NCI-H1436 (cell line): ENCODE results near the gene FIS1.
"Not testable (repeated sequence)": the region's sequence is repeated elsewhere in the genome, so short reads cannot be mapped to it uniquely, and the experiment has no call there.

ENCODE experiments used
- DNase-seq: peaks from one replicate; lab custom pipeline; 2025; lab: John Stamatoyannopoulos, UW

FIS1 gene

GRCh38 chr7:101203740-101204738 lies 40.8 kb downstream of the FIS1 start:
- DNase-seq, result not testable (repeated sequence)

DNA sequence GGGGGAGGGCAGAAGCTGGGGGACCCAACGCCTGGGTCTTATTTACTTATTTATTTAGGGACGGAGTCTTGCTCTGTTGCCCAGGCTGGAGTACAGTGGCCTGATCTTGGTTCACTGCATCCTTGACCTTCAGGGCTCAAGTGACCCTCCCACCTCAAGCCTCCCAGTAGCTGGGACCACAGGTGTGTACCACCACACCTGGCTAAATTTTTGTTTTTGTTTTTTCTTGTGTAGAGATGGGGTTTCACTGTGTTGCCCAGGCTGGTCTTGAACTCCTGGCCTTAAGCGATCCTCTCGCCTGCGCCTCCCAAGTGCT lies 42.3 kb downstream of the FIS1 start:
- no peak for DNase-seq

DNA sequence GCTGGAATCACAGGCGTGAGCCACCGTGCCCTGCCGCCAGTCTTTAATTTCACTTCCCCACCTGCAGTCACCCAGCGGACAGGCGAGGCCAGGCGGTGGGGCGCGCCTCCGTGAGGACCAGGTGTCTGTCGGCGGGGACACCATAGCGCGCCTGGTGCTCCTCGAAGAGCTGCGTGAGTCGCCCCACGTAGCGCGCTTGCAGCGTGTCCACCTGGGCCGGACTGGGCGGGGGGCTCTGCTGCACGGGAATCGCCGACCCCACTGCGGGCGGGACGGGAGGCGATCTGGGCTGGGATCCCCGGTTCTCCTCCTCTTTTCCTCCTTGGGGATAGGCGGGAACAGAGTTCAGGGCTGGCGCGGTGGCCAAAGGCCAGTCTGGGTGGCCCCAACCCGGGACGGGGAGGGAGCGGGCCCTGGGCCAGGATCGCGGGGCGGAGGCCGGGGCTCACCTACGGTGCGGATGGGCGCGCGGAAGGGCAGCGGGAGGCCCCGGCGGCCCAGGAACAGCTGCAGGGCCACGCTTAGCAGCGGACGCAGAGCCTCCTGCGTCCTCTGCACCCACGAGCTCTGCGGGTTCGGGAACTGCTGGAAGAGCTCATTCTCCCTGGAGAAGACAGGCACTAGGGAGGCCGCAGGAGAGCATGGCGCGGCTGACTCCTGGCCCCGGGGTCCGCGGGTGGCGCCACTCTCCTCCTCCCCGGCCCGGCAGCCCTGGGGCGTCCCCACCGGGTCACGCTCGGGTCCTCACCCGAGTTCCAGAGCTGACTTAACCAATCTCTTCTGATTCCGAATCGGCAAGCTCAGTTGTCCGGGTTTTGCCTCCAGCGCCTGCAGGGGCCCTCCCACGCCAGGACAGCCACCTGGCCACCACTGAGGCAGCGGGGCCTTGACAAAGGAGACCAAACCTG lies 42.9 kb downstream of the FIS1 start:
- no peak for DNase-seq

DNA sequence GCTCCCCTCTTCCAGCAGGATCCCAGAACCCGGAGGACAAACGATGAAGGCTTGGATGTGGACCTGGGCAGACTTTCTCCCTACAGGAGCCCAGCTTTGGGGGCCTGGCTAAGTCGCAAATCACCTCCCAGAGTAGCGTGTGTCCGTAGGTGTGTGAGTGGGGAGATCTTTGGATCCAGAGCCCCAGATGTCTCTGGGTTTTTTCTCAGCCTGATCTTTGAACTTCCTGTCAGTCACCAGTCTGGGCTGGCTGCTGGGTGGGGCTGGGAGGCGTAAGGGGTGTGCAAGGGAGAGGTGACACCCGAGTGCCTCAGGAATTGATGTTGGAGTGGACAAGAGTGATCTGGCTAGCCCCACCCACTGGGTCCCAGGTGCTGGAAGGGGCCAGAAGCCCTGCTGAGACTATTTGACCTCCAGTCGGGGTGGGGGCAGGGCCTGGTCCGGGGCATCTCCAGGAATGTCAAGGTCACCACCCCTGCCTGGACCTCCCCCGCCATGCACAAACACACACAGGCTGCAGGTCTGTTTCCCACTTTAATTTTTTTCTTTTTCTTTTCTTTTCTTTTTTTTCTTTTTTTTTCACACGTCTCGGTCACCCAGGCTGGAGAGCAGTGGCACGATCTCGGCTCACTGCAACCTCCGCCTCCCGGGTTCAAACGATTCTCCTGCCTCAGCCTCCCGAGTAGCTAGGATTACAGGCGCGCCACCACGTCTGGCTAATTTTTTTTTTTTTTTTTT lies 43.9 kb downstream of the FIS1 start, which contains the start of gene MOGAT3:
Gene MOGAT3, minus strand, starts transcription at position 175 of the 738 bp plus-strand sequence. CDS start 182 bp downstream, outside the sequence.
- no peak for DNase-seq

DNA sequence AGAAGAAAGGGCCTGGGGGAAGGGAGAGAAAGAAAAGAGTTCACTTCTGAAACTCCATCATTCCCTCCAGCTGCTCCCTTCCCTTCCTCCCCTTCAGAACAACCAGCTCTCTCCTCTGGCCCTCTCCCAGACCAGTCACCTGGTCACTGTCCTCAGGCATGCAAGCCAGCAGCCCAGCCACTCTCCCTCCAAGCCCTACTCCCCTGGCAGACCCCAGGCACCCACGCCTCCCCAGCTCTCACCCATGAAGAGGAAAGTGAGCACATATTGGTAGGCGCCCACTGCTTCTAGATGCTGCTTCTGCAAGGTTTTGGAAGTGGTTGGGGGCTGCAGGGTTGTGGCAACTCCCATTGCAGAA lies 44.4 kb downstream of the FIS1 start:
- DNase-seq, result no peak

DNA sequence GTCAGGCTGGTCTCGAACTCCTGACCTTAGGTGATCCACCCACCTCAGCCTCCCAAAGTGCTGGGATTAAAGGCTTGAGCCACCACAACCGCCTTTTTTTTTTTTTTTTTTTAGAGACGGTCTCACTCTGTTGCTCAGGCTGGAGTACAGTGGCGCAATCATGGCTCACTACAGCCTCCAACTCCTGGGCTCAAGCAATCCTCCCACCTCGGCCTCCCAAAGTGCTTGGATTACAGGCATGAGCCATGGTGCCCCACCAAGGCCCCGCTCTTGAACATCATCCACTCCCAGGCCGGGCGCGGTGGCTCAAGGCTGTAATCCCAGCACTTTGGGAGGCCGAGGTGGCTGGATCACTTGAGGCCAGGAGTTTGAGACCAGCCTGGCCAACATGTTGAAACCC lies 45.4 kb downstream of the FIS1 start:
- DNase-seq, result not testable (repeated sequence)

- no peak for DNase-seq
Observed at GRCh38 chr7:101198476-101198875, 46.4 kb downstream of the FIS1 start.

- no peak for DNase-seq
Observed at GRCh38 chr7:101197991-101198390, 46.9 kb downstream of the FIS1 start.

- no peak for DNase-seq
Observed at GRCh38 chr7:101195884-101196283, 49.0 kb downstream of the FIS1 start.
